GM12892 (cell line): ENCODE results near the gene NRCAM.

Experiments
- DNase-seq: peaks from one replicate; pipeline ENCODE4 v3.0.0; 2011; ENCODE audit not compliant: insufficient read length
- FAIRE-seq: peaks from 2 replicates; lab custom pipeline; 2011; peaks lifted over from hg19 to GRCh38; lab: Jason Lieb, UNC
- POLR2A ChIP-seq: IDR thresholded peaks from 2 replicates; pipeline ENCODE4 v1.6.1; 2011; ENCODE audit warnings: low read depth, low read length, control low read depth
- POLR2AphosphoS5 ChIP-seq: IDR thresholded peaks from 2 replicates; pipeline ENCODE4 v1.6.1; 2011; ENCODE audit warnings: low read depth, low read length, control low read depth
- TAF1 ChIP-seq: IDR thresholded peaks from 2 replicates; pipeline ENCODE4 v1.6.1; 2011; ENCODE audit warnings: low read depth, mild to moderate bottlenecking, control low read depth, low read length, borderline replicate concordance

Gene NRCAM

GRCh38 chr7:108417926-108418325, 38.3 kb downstream of the NRCAM start:
- TF ChIP-seq TAF1 (no peak), POLR2AphosphoS5 (no peak), POLR2A (no peak)
- FAIRE-seq = peak; percentile 30
- DNase-seq = no peak

- DNase-seq (no peak), FAIRE-seq (no peak)
- TF ChIP-seq POLR2A = no peak
Observed at GRCh38 chr7:108417144-108417543, 39.1 kb downstream of the NRCAM start.

GRCh38 chr7:108415821-108416536, 40.3 kb downstream of the NRCAM start:
- FAIRE-seq = peak; percentile 95
- no peak for TF ChIP-seq TAF1
- no peak for DNase-seq

- FAIRE-seq (peak; percentile 44), DNase-seq (no peak)
- TF ChIP-seq TAF1 = no peak
- no peak for TF ChIP-seq POLR2AphosphoS5
- TF ChIP-seq POLR2A = no peak
Observed at GRCh38 chr7:108415084-108415483, 41.2 kb downstream of the NRCAM start.

- FAIRE-seq (peak; percentile 77), DNase-seq (no peak)
- TF ChIP-seq POLR2AphosphoS5 (no peak), TAF1 (no peak), POLR2A (no peak)
Observed at GRCh38 chr7:108413782-108414492, 42.3 kb downstream of the NRCAM start.

GRCh38 chr7:108413337-108413736, 42.9 kb downstream of the NRCAM start:
- TF ChIP-seq TAF1 = no peak
- TF ChIP-seq POLR2A = no peak
- no peak for TF ChIP-seq POLR2AphosphoS5
- DNase-seq (no peak), FAIRE-seq (no peak)

GRCh38 chr7:108409146-108409545, 47.1 kb downstream of the NRCAM start:
- no peak for TF ChIP-seq POLR2A
- no peak for TF ChIP-seq TAF1
- DNase-seq (no peak), FAIRE-seq (peak; percentile 65)

- DNase-seq = no peak
- no peak for FAIRE-seq
- no peak for TF ChIP-seq TAF1
- TF ChIP-seq POLR2A = no peak
- no peak for TF ChIP-seq POLR2AphosphoS5
Observed at GRCh38 chr7:108408296-108408991, 47.8 kb downstream of the NRCAM start.

GRCh38 chr7:108407676-108408075, 48.6 kb downstream of the NRCAM start:
- no peak for DNase-seq
- no peak for TF ChIP-seq POLR2A
- FAIRE-seq = no peak

GRCh38 chr7:108406222-108406890, 49.9 kb downstream of the NRCAM start:
- no peak for DNase-seq
- TF ChIP-seq POLR2AphosphoS5 (no peak), POLR2A (no peak), TAF1 (no peak)
- no peak for FAIRE-seq

- TF ChIP-seq TAF1 = no peak
- TF ChIP-seq POLR2A = no peak
- no peak for TF ChIP-seq POLR2AphosphoS5
- DNase-seq = no peak
- FAIRE-seq = no peak
Observed at GRCh38 chr7:108404509-108405420, 51.5 kb downstream of the NRCAM start.
